HG03460 (cell line): ENCODE data around the gene APOE.
A peak's percentile ranks its signal among the peaks of the same experiment; 100 is the strongest.
"Not testable (repeated sequence)": the region's sequence is repeated elsewhere in the genome, so short reads cannot be mapped to it uniquely, and the experiment has no call there.

Experiments
- ATAC-seq: cut with Tn5 transposase; IDR thresholded peaks from one replicate; pipeline ENCODE4 v1.9.1; 2021; ENCODE audit not compliant: unreplicated experiment

APOE gene

GRCh38 chr19:44908074-44908835 lies 2.7 kb downstream of the APOE start:
- ATAC-seq: no peak

DNA sequence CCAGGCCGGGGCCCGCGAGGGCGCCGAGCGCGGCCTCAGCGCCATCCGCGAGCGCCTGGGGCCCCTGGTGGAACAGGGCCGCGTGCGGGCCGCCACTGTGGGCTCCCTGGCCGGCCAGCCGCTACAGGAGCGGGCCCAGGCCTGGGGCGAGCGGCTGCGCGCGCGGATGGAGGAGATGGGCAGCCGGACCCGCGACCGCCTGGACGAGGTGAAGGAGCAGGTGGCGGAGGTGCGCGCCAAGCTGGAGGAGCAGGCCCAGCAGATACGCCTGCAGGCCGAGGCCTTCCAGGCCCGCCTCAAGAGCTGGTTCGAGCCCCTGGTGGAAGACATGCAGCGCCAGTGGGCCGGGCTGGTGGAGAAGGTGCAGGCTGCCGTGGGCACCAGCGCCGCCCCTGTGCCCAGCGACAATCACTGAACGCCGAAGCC lies 3.3 kb downstream of the APOE start:
- no peak for ATAC-seq

DNA sequence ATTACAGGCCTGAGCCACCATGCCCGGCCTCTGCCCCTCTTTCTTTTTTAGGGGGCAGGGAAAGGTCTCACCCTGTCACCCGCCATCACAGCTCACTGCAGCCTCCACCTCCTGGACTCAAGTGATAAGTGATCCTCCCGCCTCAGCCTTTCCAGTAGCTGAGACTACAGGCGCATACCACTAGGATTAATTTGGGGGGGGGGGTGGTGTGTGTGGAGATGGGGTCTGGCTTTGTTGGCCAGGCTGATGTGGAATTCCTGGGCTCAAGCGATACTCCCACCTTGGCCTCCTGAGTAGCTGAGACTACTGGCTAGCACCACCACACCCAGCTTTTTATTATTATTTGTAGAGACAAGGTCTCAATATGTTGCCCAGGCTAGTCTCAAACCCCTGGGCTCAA lies 4.2 kb downstream of the APOE start:
- ATAC-seq: no peak

- not testable (repeated sequence) for ATAC-seq
These were observed 6.3 kb downstream of the APOE start for GRCh38 chr19:44911896-44912295.

DNA sequence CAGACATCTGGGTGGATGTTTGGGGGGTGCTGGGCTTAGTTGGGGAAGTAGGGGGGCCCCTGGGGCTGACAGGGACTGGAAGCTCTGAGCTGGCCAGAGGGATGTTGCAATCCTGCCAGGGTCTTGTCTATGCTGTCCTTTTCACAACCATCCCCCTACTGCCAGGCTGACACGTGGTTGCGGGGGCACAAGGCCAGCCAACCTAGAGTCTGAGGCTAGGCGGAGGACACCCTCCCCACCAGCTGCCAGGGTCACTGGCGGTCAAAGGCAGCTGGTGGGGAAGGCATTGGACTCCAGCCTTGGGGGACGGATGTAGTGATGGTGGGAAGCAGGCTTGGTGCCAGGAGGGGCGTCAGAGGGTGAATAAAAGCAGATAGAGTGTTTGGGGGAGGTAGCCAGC lies 7.3 kb downstream of the APOE start:
- no peak for ATAC-seq

DNA sequence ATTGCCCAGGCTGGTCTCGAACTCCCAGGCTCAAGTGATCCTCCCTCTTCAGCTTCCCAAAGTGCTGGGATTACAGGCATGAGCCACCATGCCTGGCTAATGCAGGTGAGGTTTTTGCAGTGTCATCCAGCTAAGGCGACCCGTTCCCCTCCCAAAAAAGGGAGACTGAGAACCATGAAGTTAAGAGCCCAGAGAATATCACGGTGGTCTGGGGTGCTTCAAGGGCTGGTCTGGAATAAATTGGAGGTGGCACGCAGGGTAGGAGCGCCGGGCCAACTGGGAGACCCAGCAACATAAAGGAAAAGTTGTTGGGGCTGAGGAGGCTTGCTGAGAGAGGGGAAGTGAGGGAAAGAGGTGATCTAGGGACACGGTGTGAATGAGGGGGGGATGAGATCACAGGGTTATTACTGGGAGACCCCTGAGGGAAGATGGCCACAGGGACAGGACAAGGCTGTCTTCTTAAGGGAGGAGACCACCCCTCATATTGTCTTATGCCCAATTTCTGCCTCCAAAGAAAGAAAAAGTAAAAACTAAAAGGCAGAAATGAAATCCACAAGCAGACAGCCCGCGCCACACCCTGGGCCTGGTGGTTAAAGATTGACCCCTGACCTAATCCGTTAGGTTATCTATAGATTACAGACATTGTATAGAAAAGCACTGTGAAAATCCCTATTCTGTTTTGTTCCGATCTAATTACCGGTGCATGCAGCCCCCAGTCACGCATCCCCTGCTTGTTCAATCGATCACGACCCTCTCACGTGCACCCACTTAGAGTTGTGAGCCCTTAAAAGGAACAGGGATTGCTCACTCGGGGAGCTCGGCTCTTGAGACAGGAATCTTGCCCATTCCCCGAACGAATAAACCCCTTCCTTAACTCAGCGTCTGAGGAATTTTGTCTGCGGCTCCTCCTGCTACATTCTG lies 8.2 kb downstream of the APOE start:
- ATAC-seq: not testable (repeated sequence)

DNA sequence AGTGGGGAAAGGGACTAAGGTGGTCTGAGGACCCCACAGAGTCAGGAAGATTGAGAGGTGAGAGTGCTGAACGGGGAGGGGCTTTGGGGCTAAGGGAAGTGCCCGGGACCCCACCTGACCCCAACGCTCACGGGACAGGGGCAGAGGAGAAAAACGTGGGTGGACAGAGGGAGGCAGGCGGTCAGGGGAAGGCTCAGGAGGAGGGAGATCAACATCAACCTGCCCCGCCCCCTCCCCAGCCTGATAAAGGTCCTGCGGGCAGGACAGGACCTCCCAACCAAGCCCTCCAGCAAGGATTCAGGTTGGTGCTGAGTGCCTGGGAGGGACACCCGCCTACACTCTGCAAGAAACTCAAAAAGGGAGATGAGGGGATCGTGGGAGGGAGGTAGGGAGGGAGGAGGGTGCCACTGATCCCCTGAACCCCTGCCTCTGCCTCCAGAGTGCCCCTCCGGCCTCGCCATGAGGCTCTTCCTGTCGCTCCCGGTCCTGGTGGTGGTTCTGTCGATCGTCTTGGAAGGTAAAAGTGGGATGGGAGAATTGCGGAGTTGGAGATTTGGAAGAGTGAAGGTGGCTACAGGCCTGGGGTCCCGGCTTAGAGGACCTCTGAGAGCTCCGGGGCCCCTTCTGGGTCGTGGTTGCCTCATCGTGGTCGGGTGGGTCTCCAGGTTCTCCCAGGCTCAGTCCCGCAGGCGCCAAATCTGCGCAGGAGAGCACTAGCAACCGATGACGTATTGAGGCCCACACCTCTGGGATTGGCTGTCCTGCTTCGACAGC lies 9.0 kb downstream of the APOE start, which contains the start of gene APOC1:
APOC1 (plus strand) TSS at position 176 of the 774 bp plus-strand sequence; CDS start at position 460, 284 bp downstream.
- ATAC-seq: peak; percentile 88

- ATAC-seq: no peak
These were observed 18.7 kb downstream of the APOE start for GRCh38 chr19:44924243-44924725.

- ATAC-seq: no peak
These were observed 19.7 kb downstream of the APOE start for GRCh38 chr19:44925114-44925891.

GRCh38 chr19:44926245-44927077 lies 20.9 kb downstream of the APOE start:
- not testable (repeated sequence) for ATAC-seq

DNA sequence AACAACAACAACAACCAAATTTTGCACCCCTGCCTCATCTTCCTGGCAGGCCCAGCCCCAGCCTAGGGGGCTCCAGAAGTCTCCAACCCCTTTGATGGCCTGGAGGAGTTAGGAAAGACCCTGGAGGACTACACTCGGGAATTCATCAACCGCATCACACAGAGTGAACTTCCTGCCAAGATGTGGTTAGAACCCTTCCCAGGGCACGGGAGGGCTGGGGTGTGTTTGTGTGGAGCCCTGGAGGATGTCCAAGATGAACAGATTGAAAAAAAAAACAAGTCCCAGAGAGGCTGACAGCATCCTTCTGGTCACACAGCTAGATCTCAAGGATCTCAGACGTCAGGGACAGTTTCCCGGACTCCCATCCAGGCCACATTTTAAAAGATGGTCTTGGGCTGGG lies 22.1 kb downstream of the APOE start:
- ATAC-seq: no peak

GRCh38 chr19:44930088-44930487 lies 24.5 kb downstream of the APOE start:
- ATAC-seq: no peak

GRCh38 chr19:44931541-44931940 lies 25.9 kb downstream of the APOE start:
- no peak for ATAC-seq

- ATAC-seq: no peak
These were observed 34.1 kb downstream of the APOE start for GRCh38 chr19:44939668-44940067.

GRCh38 chr19:44942067-44942571 lies 36.5 kb downstream of the APOE start, which contains the start of gene APOC4:
Gene APOC4 (plus strand): TSS chr19:44942237. CDS start chr19:44942278, 41 bp downstream.
- ATAC-seq: no peak

DNA sequence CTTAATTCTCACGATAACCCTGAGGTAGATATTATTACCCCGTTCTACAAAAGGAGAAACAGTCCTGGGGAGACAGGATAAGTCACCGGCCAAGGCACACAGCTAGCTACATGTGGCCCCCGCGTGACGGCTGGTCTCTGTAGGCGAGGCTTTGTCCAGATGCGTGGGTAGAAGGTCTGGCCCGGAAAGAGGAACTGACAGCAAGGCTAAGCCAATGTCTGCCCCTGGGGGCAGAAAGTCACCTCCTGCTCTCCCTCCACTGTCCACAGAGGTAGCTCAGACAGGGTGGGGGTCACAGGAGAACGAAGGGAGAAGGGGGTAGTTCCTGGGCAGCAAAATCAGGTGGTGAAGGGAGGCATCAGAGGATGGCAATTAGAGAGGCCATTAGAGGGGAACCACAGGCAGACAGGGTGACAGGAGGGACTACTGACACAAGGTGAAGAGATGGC lies 38.2 kb downstream of the APOE start:
- no peak for ATAC-seq

- ATAC-seq: no peak
These were observed 41.5 kb downstream of the APOE start for GRCh38 chr19:44947041-44947581.

DNA sequence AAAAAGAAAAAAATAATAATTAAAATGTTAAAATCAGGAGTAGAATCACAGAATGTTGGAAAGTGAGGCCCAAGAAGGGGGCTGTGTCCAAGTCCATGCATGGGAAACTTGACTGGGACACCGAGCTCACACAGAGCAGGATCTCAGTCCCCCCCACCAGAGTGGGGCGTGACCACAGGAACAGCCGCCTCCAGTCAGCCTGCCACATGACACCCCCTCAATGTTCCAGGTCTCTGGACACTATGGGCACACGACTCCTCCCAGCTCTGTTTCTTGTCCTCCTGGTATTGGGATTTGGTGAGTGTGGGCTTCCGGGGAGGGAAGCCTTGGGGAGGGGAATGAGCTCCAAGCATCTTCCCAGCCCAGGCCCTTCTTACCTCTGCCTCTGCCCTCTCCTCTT lies 42.6 kb downstream of the APOE start:
- ATAC-seq: no peak
